ENCODE measurements around the gene TNIP2. TPM values are rescaled to one million over a fixed set of nuclear protein-coding genes. Genes with fewer than 3 reads are reported as not detected.

The TNIP2 gene
- total RNA-seq, 1 experiment from 2014 or later = 56.5 TPM

- no peaks in the 10 kb centered on the region for H3K9me3 ChIP-seq (ENCODE audit: low read length)
- H3K9ac ChIP-seq (ENCODE audit: low read length) = no peak overlapping the region
- H3K27me3 ChIP-seq (ENCODE audit: low read length) = no peaks in the 10 kb centered on the region
- no peaks in the 10 kb centered on the region for H3K79me2 ChIP-seq (ENCODE audit: low read length)
- H3K36me3 ChIP-seq (ENCODE audit: low read depth, low read length) = no peaks in the 10 kb centered on the region
- no peaks in the 10 kb centered on the region for H3K4me1 ChIP-seq (ENCODE audit: insufficient read depth, low read length)
- intact Hi-C loops (cut with micrococcal nuclease) = no loop called here
- ChIA-PET CTCF (no interaction called here), POLR2A (ENCODE audit: unreplicated experiment) (no interaction called here)
- H3K4me2 ChIP-seq (ENCODE audit: low read length) = no peak overlapping the region
- BruUV-seq (replicated peaks) = no TSS peak
- ATAC-seq (no peak), DNase-seq (no peak)
- no peak overlapping the region for H3K27ac ChIP-seq (ENCODE audit: low read length)
- no peaks in the 10 kb centered on the region for H3F3A ChIP-seq (ENCODE audit: low read length, unreplicated experiment)
- no peak overlapping the region for H2AFZ ChIP-seq (ENCODE audit: low read length)
- no peak overlapping the region for H3K4me3 ChIP-seq (ENCODE audit: low read length)
- H3K9me2 ChIP-seq (replicated peaks; ENCODE audit: low read length) = no peaks in the 10 kb centered on the region
- H4K20me1 ChIP-seq (ENCODE audit: low read length) = no peaks in the 10 kb centered on the region
- TF ChIP-seq CTCF (conservative IDR thresholded peaks at IDR 0.05; ENCODE audit: low read depth, low read length) = no peak
- no peak for TF ChIP-seq EZH2phosphoT487 (IDR thresholded peaks at IDR 0.05; ENCODE audit: borderline replicate concordance, low read length)
- TF ChIP-seq EZH2 (IDR thresholded peaks at IDR 0.05; ENCODE audit: low read length, unreplicated experiment) = no peak
Observed at GRCh38 chr4:2771264-2771663, 15.1 kb upstream of the TNIP2 start.

- H3K9ac ChIP-seq (ENCODE audit: low read length) = no peak overlapping the region
- H4K20me1 ChIP-seq (ENCODE audit: low read length) = no peaks in the 10 kb centered on the region
- no peaks in the 10 kb centered on the region for H3K27me3 ChIP-seq (ENCODE audit: low read length)
- H3F3A ChIP-seq (ENCODE audit: low read length, unreplicated experiment) = no peaks in the 10 kb centered on the region
- H3K36me3 ChIP-seq (ENCODE audit: low read depth, low read length) = no peaks in the 10 kb centered on the region
- H3K4me3 ChIP-seq (ENCODE audit: low read length) = no peak overlapping the region
- POLR2A ChIA-PET (ENCODE audit: unreplicated experiment) = no interaction called here
- CTCF ChIA-PET = no interaction called here
- ATAC-seq = no peak
- no peaks in the 10 kb centered on the region for H3K9me3 ChIP-seq (ENCODE audit: low read length)
- no TSS peak for BruUV-seq (replicated peaks)
- H3K4me1 ChIP-seq (ENCODE audit: insufficient read depth, low read length) = no peaks in the 10 kb centered on the region
- no peaks in the 10 kb centered on the region for H3K9me2 ChIP-seq (replicated peaks; ENCODE audit: low read length)
- DNase-seq = no peak
- H3K27ac ChIP-seq (ENCODE audit: low read length) = no peak overlapping the region
- TF ChIP-seq EZH2phosphoT487 (IDR thresholded peaks at IDR 0.05; ENCODE audit: borderline replicate concordance, low read length) (no peak), CTCF (conservative IDR thresholded peaks at IDR 0.05; ENCODE audit: low read depth, low read length) (no peak), EZH2 (IDR thresholded peaks at IDR 0.05; ENCODE audit: low read length, unreplicated experiment) (no peak)
- no peak overlapping the region for H2AFZ ChIP-seq (ENCODE audit: low read length)
- intact Hi-C loops (cut with micrococcal nuclease) = loop anchor here (10.0 kb wide), 1 partner anchor 76 kb away; the partner anchor contains the start of gene ADD1
- H3K79me2 ChIP-seq (ENCODE audit: low read length) = no peaks in the 10 kb centered on the region
- no peak overlapping the region for H3K4me2 ChIP-seq (ENCODE audit: low read length)
Observed at GRCh38 chr4:2768921-2769336, 12.8 kb upstream of the TNIP2 start.

GRCh38 chr4:2768124-2768523 is 12.0 kb upstream of the TNIP2 start:
- TF ChIP-seq EZH2phosphoT487 (IDR thresholded peaks at IDR 0.05; ENCODE audit: borderline replicate concordance, low read length) = no peak
- TF ChIP-seq EZH2 (IDR thresholded peaks at IDR 0.05; ENCODE audit: low read length, unreplicated experiment) = no peak
- no peak for TF ChIP-seq CTCF (conservative IDR thresholded peaks at IDR 0.05; ENCODE audit: low read depth, low read length)
- ChIA-PET CTCF (no interaction called here), POLR2A (ENCODE audit: unreplicated experiment) (no interaction called here)
- H3K4me1 ChIP-seq (ENCODE audit: insufficient read depth, low read length) = no peaks in the 10 kb centered on the region
- no peak overlapping the region for H3K9ac ChIP-seq (ENCODE audit: low read length)
- no peaks in the 10 kb centered on the region for H3F3A ChIP-seq (ENCODE audit: low read length, unreplicated experiment)
- no peak for DNase-seq
- no TSS peak for BruUV-seq (replicated peaks)
- H2AFZ ChIP-seq (ENCODE audit: low read length) = no peak overlapping the region
- H3K9me2 ChIP-seq (replicated peaks; ENCODE audit: low read length) = no peaks in the 10 kb centered on the region
- H3K4me2 ChIP-seq (ENCODE audit: low read length) = no peak overlapping the region
- intact Hi-C loops (cut with micrococcal nuclease) = loop anchor here (10.0 kb wide), 1 partner anchor 77 kb away; the partner anchor contains the start of gene ADD1
- H3K79me2 ChIP-seq (ENCODE audit: low read length) = no peaks in the 10 kb centered on the region
- H3K27ac ChIP-seq (ENCODE audit: low read length) = no peak overlapping the region
- ATAC-seq = no peak
- H3K27me3 ChIP-seq (ENCODE audit: low read length) = no peaks in the 10 kb centered on the region
- H4K20me1 ChIP-seq (ENCODE audit: low read length) = no peaks in the 10 kb centered on the region
- no peak overlapping the region for H3K4me3 ChIP-seq (ENCODE audit: low read length)
- no peaks in the 10 kb centered on the region for H3K9me3 ChIP-seq (ENCODE audit: low read length)
- no peaks in the 10 kb centered on the region for H3K36me3 ChIP-seq (ENCODE audit: low read depth, low read length)
